Measurements from ENCODE around the gene RANBP17.
A peak's percentile ranks its signal among the peaks of the same experiment; 100 is the strongest.

The RANBP17 gene

GRCh38 chr5:171307789-171308452 is 446.1 kb downstream of the RANBP17 start:
- DNase-seq = no peak

- DNase-seq = no peak
Observed at GRCh38 chr5:171308453-171309275, 446.8 kb downstream of the RANBP17 start, which contains the start of gene TLX3. TSS of gene TLX3 (plus strand) at chr5:171309248. CDS start at chr5:171309366, 118 bp downstream.

- no peak for DNase-seq
Observed at GRCh38 chr5:171309276-171310211, 447.7 kb downstream of the RANBP17 start.

GRCh38 chr5:171310212-171310818 is 448.5 kb downstream of the RANBP17 start:
- peak; percentile 77 for DNase-seq

GRCh38 chr5:171310819-171311321 is 449.1 kb downstream of the RANBP17 start:
- DNase-seq = peak; percentile 54

- DNase-seq = peak; percentile 88
Observed at GRCh38 chr5:171311322-171312077, 449.7 kb downstream of the RANBP17 start.

- DNase-seq = peak; percentile 78
Observed at GRCh38 chr5:171312129-171312974, 450.5 kb downstream of the RANBP17 start.

- DNase-seq = peak; percentile 62
Observed at GRCh38 chr5:171313481-171314206, 451.8 kb downstream of the RANBP17 start.

- DNase-seq = peak; percentile 72
Observed at GRCh38 chr5:171314728-171315385, 453.0 kb downstream of the RANBP17 start.

- peak; percentile 56 for DNase-seq
Observed at GRCh38 chr5:171315386-171315891, 453.6 kb downstream of the RANBP17 start.

- no peak for DNase-seq
Observed at GRCh38 chr5:171315925-171316257, 454.1 kb downstream of the RANBP17 start.

GRCh38 chr5:171316258-171317121 is 454.7 kb downstream of the RANBP17 start:
- DNase-seq = peak; percentile 65

- peak; percentile 31 for DNase-seq
Observed at GRCh38 chr5:171317230-171317629, 455.4 kb downstream of the RANBP17 start.

- DNase-seq = no peak
Observed at GRCh38 chr5:171318026-171318425, 456.2 kb downstream of the RANBP17 start.

- no peak for DNase-seq
Observed at GRCh38 chr5:171321447-171321846, 459.6 kb downstream of the RANBP17 start.

- DNase-seq = no peak
Observed at GRCh38 chr5:171322527-171322926, 460.7 kb downstream of the RANBP17 start.

GRCh38 chr5:171323007-171323406 is 461.2 kb downstream of the RANBP17 start:
- no peak for DNase-seq
